Ishikawa (cell line): ENCODE data around the gene LIF.

Experiments used
- CEBPB ChIP-seq: IDR thresholded peaks from 2 replicates; pipeline ENCODE4 v1.6.1; 2012
- CREB1 ChIP-seq: IDR thresholded peaks from 2 replicates; pipeline ENCODE4 v1.6.1; 2012; ENCODE audit warnings: low read depth
- EGR1 ChIP-seq: IDR thresholded peaks from 2 replicates; pipeline ENCODE4 v1.6.1; 2012
- EP300 ChIP-seq: IDR thresholded peaks from 2 replicates; pipeline ENCODE4 v1.6.1; 2012; ENCODE audit warnings: borderline replicate concordance
- FOXM1 ChIP-seq: IDR thresholded peaks from 2 replicates; pipeline ENCODE4 v1.6.1; 2012; ENCODE audit warnings: low read depth, borderline replicate concordance
- RAD21 ChIP-seq: IDR thresholded peaks from 2 replicates; pipeline ENCODE4 v1.6.1; 2012; ENCODE audit warnings: low read depth
- TAF1 ChIP-seq: IDR thresholded peaks from 2 replicates; pipeline ENCODE4 v1.6.1; 2012; ENCODE audit warnings: low read depth, mild to moderate bottlenecking
- TEAD4 ChIP-seq: IDR thresholded peaks from 2 replicates; pipeline ENCODE4 v1.6.1; 2012
- YY1 ChIP-seq: IDR thresholded peaks from 2 replicates; pipeline ENCODE4 v1.6.1; 2012; ENCODE audit warnings: low read depth
- ZBTB7A ChIP-seq: IDR thresholded peaks from 2 replicates; pipeline ENCODE4 v1.6.1; 2012; ENCODE audit warnings: low read depth
- TF ChIP-seq, protein P1 (sequence below): IDR thresholded peaks from 2 replicates; pipeline ENCODE4 v1.6.1; 2012
- TF ChIP-seq, protein P2 (sequence below): IDR thresholded peaks from 2 replicates; pipeline ENCODE4 v1.6.1; 2012; ENCODE audit warnings: low read depth, mild to moderate bottlenecking
- TF ChIP-seq, protein P3 (sequence below): IDR thresholded peaks from 2 replicates; pipeline ENCODE4 v1.6.1; 2012

DNA sequence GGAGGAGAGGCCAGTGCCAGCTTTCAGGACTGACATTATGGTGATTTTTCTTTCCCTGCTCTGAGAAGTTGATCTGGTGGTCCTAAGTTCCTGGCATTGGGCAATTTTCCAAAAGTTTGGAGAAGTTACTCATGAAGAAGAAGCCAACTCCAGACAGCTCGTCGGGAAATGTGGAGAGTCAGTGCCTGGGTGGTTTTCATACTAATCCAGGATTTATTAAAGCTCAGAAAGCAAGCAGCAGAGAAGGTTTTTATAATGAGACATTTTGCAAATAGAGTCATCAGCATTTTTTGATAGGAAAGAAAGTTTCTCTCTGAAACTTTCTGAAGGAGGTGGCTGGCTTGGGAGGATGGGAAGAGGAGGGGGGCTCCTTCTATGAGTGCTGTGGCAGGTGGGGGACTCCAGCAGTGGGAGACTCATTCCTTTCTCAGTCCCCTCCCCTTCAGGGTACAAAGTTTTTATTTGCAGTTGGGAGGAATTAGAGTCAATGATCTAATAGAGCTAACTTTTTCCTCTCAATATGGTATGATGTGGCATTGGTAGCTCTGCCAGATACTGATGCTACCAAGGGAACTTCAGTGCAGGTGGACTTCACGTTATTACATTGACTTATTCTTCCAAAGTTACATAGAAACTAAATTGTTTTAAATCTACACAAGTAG, 55.4 kb downstream of the LIF start:
- no peak for TF ChIP-seq TAF1
- TF ChIP-seq, protein P1, sequence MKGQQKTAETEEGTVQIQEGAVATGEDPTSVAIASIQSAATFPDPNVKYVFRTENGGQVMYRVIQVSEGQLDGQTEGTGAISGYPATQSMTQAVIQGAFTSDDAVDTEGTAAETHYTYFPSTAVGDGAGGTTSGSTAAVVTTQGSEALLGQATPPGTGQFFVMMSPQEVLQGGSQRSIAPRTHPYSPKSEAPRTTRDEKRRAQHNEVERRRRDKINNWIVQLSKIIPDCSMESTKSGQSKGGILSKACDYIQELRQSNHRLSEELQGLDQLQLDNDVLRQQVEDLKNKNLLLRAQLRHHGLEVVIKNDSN = no peak
- TF ChIP-seq, protein P2, sequence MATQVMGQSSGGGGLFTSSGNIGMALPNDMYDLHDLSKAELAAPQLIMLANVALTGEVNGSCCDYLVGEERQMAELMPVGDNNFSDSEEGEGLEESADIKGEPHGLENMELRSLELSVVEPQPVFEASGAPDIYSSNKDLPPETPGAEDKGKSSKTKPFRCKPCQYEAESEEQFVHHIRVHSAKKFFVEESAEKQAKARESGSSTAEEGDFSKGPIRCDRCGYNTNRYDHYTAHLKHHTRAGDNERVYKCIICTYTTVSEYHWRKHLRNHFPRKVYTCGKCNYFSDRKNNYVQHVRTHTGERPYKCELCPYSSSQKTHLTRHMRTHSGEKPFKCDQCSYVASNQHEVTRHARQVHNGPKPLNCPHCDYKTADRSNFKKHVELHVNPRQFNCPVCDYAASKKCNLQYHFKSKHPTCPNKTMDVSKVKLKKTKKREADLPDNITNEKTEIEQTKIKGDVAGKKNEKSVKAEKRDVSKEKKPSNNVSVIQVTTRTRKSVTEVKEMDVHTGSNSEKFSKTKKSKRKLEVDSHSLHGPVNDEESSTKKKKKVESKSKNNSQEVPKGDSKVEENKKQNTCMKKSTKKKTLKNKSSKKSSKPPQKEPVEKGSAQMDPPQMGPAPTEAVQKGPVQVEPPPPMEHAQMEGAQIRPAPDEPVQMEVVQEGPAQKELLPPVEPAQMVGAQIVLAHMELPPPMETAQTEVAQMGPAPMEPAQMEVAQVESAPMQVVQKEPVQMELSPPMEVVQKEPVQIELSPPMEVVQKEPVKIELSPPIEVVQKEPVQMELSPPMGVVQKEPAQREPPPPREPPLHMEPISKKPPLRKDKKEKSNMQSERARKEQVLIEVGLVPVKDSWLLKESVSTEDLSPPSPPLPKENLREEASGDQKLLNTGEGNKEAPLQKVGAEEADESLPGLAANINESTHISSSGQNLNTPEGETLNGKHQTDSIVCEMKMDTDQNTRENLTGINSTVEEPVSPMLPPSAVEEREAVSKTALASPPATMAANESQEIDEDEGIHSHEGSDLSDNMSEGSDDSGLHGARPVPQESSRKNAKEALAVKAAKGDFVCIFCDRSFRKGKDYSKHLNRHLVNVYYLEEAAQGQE = no peak
- no peak for TF ChIP-seq YY1
- no peak for TF ChIP-seq RAD21
- no peak for TF ChIP-seq TEAD4
- TF ChIP-seq, protein P3, sequence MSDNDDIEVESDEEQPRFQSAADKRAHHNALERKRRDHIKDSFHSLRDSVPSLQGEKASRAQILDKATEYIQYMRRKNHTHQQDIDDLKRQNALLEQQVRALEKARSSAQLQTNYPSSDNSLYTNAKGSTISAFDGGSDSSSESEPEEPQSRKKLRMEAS = no peak
- TF ChIP-seq EP300 = no peak
- TF ChIP-seq CEBPB = no peak
- no peak for TF ChIP-seq FOXM1
- TF ChIP-seq CREB1 = no peak
- no peak for TF ChIP-seq ZBTB7A
- no peak for TF ChIP-seq EGR1
